GM12878 (cell line): ENCODE measurements around the gene OR52D1. TPM values are rescaled to one million over a fixed set of nuclear protein-coding genes. Genes with fewer than 3 reads are reported as not detected.

ENCODE experiments used
- ATAC-seq: fragments of 200-7000 bp; cut with Tn5 transposase; 3 replicates; pipeline ENCODE4 v1.9.1; 2020; ENCODE audit warnings: mild to moderate bottlenecking, moderate library complexity
- BruUV-seq: library from RNA; stranded (reverse); fragments of 400-500 nt; replicated peaks from 2 replicates; lab custom pipeline; 2021; lab: Mats Ljungman, UMichigan
- CTCF ChIA-PET: fragments of 300-600 bp; sonication (Branson Sonifier 250); formaldehyde crosslinking; extraction: SDS; loops from one replicate; lab custom pipeline; 2021; ENCODE audit warnings: inconsistent platforms; lab: Yijun Ruan, JAX
- POLR2A ChIA-PET: fragments of 350-600 bp; formaldehyde crosslinking; extraction: SDS; loops from one replicate; lab custom pipeline; 2021; ENCODE audit warnings: inconsistent platforms; lab: Charles Lee
- RAD21 ChIA-PET: fragments of 300-600 bp; sonication (Branson Sonifier 250); formaldehyde crosslinking; loops from one replicate; lab custom pipeline; 2023; ENCODE audit warnings: antibody characterized with exemption; ENCODE audit not compliant: unreplicated experiment; lab: Charles Lee
- SMC1A ChIA-PET: fragments of 300-600 bp; sonication (Branson Sonifier 250); formaldehyde crosslinking; loops from one replicate; lab custom pipeline; 2023; ENCODE audit not compliant: unreplicated experiment, uncharacterized antibody; lab: Charles Lee
- DNase-seq: peaks from one replicate; pipeline ENCODE4 v3.0.0-alpha.2; 2011; ENCODE audit warnings: low read depth, low spot score
- FAIRE-seq: peaks from 3 replicates; lab custom pipeline; 2011; peaks lifted over from hg19 to GRCh38; lab: Jason Lieb, UNC
- H2AFZ ChIP-seq: 2 replicates; pipeline ENCODE4 v1.6.0; 2011; ENCODE audit warnings: low read depth, low read length, control low read depth; ENCODE audit not compliant: control insufficient read depth
- H3K27ac ChIP-seq: 2 replicates; pipeline ENCODE4 v1.5.1; 2011; ENCODE audit warnings: control low read depth; ENCODE audit not compliant: control insufficient read depth, insufficient read depth
- H3K27me3 ChIP-seq, 2 experiments: replicated peaks in 1 of 2; 2 replicates each; pipeline versions ENCODE4 v1.6.0 to v1.6.1; 2011; ENCODE audit warnings: low read length in 1 of 2; ENCODE audit not compliant: control insufficient read depth in 2 of 2, insufficient read depth in 2 of 2
- H3K36me3 ChIP-seq, 2 experiments: 2 replicates each; pipeline ENCODE4 v1.5.1; 2011; ENCODE audit warnings: low read length in 1 of 2; ENCODE audit not compliant: control insufficient read depth in 2 of 2, insufficient read depth in 2 of 2
- H3K4me1 ChIP-seq: 2 replicates; pipeline ENCODE4 v1.6.1; 2011; ENCODE audit warnings: mild to moderate bottlenecking, low read length, moderate library complexity, mixed read lengths; ENCODE audit not compliant: control insufficient read depth, insufficient read depth
- H3K4me2 ChIP-seq: 2 replicates; pipeline ENCODE4 v1.6.0; 2011; ENCODE audit warnings: control low read depth; ENCODE audit not compliant: control insufficient read depth, insufficient read depth
- H3K4me3 ChIP-seq: fragments of 200-600 bp; sonication (generic); 2 replicates; pipeline ENCODE4 v1.5.1; 2016
- H3K79me2 ChIP-seq: 2 replicates; pipeline ENCODE4 v1.6.0; 2011; ENCODE audit warnings: low read length; ENCODE audit not compliant: control insufficient read depth, insufficient read depth
- H3K9ac ChIP-seq: 2 replicates; pipeline ENCODE4 v1.8.0; 2011; ENCODE audit warnings: low read length, control low read depth, mixed read lengths; ENCODE audit not compliant: control insufficient read depth, insufficient read depth
- H3K9me3 ChIP-seq: replicated peaks from 3 replicates; pipeline ENCODE4 v1.5.1; 2011; ENCODE audit warnings: mild to moderate bottlenecking, low read length; ENCODE audit not compliant: control insufficient read depth, insufficient read depth
- H4K20me1 ChIP-seq: 2 replicates; pipeline ENCODE4 v1.6.0; 2011; ENCODE audit not compliant: control insufficient read depth, insufficient read depth
- ASH2L ChIP-seq: fragments of 300-600, 200-600 bp; sonication (generic); IDR thresholded peaks from 2 replicates; pipeline ENCODE4 v1.6.1; 2017; ENCODE audit warnings: low read depth, mild to moderate bottlenecking, borderline replicate concordance
- CBX5 ChIP-seq: sonication (generic); IDR thresholded peaks from 2 replicates; pipeline ENCODE4 v1.6.1; 2016; ENCODE audit warnings: low read depth, moderate library complexity, mild to moderate bottlenecking, inconsistent platforms
- CEBPB ChIP-seq, 2 experiments: fragments of 150-350 bp in 1 of 2; IDR thresholded peaks; 2 replicates each; pipeline ENCODE4 v1.6.1; 2012 to 2014; ENCODE audit warnings: low read depth in 2 of 2, low read length in 2 of 2, borderline replicate concordance in 1 of 2, inconsistent platforms in 1 of 2
- FOXM1 ChIP-seq: IDR thresholded peaks from 2 replicates; pipeline ENCODE4 v1.6.1; 2012; ENCODE audit warnings: low read depth, mild to moderate bottlenecking, inconsistent platforms, low read length, moderate library complexity
- MAX ChIP-seq: IDR thresholded peaks from 2 replicates; pipeline ENCODE4 v1.6.1; 2012; ENCODE audit warnings: low read depth, low read length, improper control_type of control experiment
- ZNF274 ChIP-seq: IDR thresholded peaks from one replicate; pipeline ENCODE4 v1.8.0; 2011; ENCODE audit not compliant: insufficient read length, insufficient read depth
- ZSCAN29 ChIP-seq: fragments of 450-650 bp; IDR thresholded peaks from 2 replicates; pipeline ENCODE4 v1.6.1; 2017; ENCODE audit warnings: mild to moderate bottlenecking, moderate library complexity
- WGBS: methylation state at CpG from one replicate; pipeline ENCODE4 v1.1.6; 2016; ENCODE audit warnings: low lambda C conversion rate; ENCODE audit not compliant: insufficient replicate concordance, insufficient coverage; ENCODE audit errors: missing lambda C conversion rate; 5-methylcytosine and 5-hydroxymethylcytosine counted together
- in situ Hi-C: fragments of 300-500 bp; cut with MboI; formaldehyde crosslinking; loops from 9 replicates; pipeline ENCODE4 v1.14.3; 2018; ENCODE audit warnings: mixed read lengths
- intact Hi-C: fragments of 100-400 bp; cut with micrococcal nuclease; formaldehyde crosslinking; loops from one replicate; pipeline ENCODE4 v1.14.2; 2022; ENCODE audit not compliant: unreplicated experiment
- polyA plus RNA-seq, 11 experiments: library from polyadenylated mRNA; depleted of rRNA in 4 of 11; unstranded in 6 of 11; stranded (reverse) in 5 of 11; fragments of >200 nt; fragmentation: Nextera tagmentation in 4 of 11; fragmentation: Illumina TruSeq in 1 of 11; extraction: Ambion mirVana in 4 of 11; extraction: Trizol in 1 of 11; gene quantifications; 1 replicate in 1 of 11; 2 replicates in 10 of 11; pipeline versions ENCODE4 v1.2.1 to v1.2.3, GENCODE V29; 2011 to 2016; ENCODE audit warnings: inconsistent platforms in 2 of 11, missing spikeins in 2 of 11, low read depth in 1 of 11
- total RNA-seq, 4 experiments: library from RNA; depleted of rRNA in 3 of 4; stranded (reverse); fragments of >200 nt in 3 of 4; fragmentation: Illumina TruSeq in 1 of 4; extraction: Trizol in 1 of 4; gene quantifications; 2 replicates each; pipeline versions ENCODE4 v1.2.1 to v1.2.3, GENCODE V29; 2013 to 2021
- TF ChIP-seq, protein P1 (sequence below): fragments of 450-650 bp; IDR thresholded peaks from 2 replicates; pipeline ENCODE4 v1.6.1; 2016; ENCODE audit warnings: mild to moderate bottlenecking

The OR52D1 gene
- total and polyA plus RNA-seq, 10 of the 15 experiments (the other 5 are each of a cell fraction or from before 2014, with no cell fraction given), result not detected

GRCh38 chr11:5534046-5534445 lies 45.6 kb downstream of the OR52D1 start:
- Histone ChIP-seq H3K27ac (no peak overlapping the region), H4K20me1 (no peaks in the 10 kb centered on the region), H3K9ac (no peak overlapping the region), H3K79me2 (no peaks in the 10 kb centered on the region), H3K9me3 (no peaks in the 10 kb centered on the region), H3K4me3 (no peak overlapping the region), H3K4me2 (no peak overlapping the region), H3K27me3 (no peaks in the 10 kb centered on the region), H3K36me3 (no peaks in the 10 kb centered on the region), H3K4me1 (no peaks in the 10 kb centered on the region), H2AFZ (no peak overlapping the region)
- ChIA-PET POLR2A (no interaction called here), SMC1A (interaction anchor here (1.0 kb wide), 1 partner anchor 11 kb away, joined by 3 read pairs; no protein-coding TSS in a partner anchor), CTCF (no interaction called here), RAD21 (no interaction called here)
- no TSS peak for BruUV-seq
- FAIRE-seq (no peak), ATAC-seq (no peak), DNase-seq (no peak)
- in situ Hi-C loops, result no loop called here
- TF ChIP-seq CEBPB (IDR thresholded peaks at IDR 0.05; ENCODE audit: borderline replicate concordance in 1 of 2, low read depth in 2 of 2, low read length in 2 of 2) (no peak), ASH2L (no peak), ZNF274 (no peak), MAX (no peak), FOXM1 (no peak), CBX5 (no peak), ZSCAN29 (no peak)
- TF ChIP-seq, protein P1, sequence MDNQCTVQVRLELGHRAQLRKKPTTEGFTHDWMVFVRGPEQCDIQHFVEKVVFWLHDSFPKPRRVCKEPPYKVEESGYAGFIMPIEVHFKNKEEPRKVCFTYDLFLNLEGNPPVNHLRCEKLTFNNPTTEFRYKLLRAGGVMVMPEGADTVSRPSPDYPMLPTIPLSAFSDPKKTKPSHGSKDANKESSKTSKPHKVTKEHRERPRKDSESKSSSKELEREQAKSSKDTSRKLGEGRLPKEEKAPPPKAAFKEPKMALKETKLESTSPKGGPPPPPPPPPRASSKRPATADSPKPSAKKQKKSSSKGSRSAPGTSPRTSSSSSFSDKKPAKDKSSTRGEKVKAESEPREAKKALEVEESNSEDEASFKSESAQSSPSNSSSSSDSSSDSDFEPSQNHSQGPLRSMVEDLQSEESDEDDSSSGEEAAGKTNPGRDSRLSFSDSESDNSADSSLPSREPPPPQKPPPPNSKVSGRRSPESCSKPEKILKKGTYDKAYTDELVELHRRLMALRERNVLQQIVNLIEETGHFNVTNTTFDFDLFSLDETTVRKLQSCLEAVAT, result no peak
- intact Hi-C loops, result no loop called here
- 0% methylated on average over 1 of the region's 1 CpG for WGBS
